Dendritic cell treated with granulocyte-macrophage colony-stimulating factor and Interleukin-4, amounts not matched to agents 40 ng/mL and 50 ng/mL, for 4 days (primary cell): Measurements from ENCODE around the gene SLC26A1.

ENCODE experiments used
- H3K27ac Mint-ChIP-seq: one replicate; pipeline ENCODE4 v1.8.0; 2022; ENCODE audit warnings: mild to moderate bottlenecking, mixed read lengths
- H3K27me3 Mint-ChIP-seq: one replicate; pipeline ENCODE4 v1.8.0; 2022; ENCODE audit warnings: mild to moderate bottlenecking, mixed read lengths
- H3K36me3 Mint-ChIP-seq: one replicate; pipeline ENCODE4 v1.8.0; 2022; ENCODE audit warnings: low read depth, mixed read lengths
- H3K4me1 Mint-ChIP-seq: one replicate; pipeline ENCODE4 v1.8.0; 2022; ENCODE audit warnings: low read depth, mixed read lengths
- H3K4me3 Mint-ChIP-seq: one replicate; pipeline ENCODE4 v1.8.0; 2022; ENCODE audit warnings: mild to moderate bottlenecking, moderate library complexity, mixed read lengths
- H3K9me3 Mint-ChIP-seq: one replicate; pipeline ENCODE4 v1.8.0; 2022; ENCODE audit warnings: mixed read lengths
- intact Hi-C: fragments of 100-400 bp; cut with micrococcal nuclease; formaldehyde crosslinking; loops from one replicate; pipeline ENCODE4 v1.15.0; 2022

Gene SLC26A1

GRCh38 chr4:960140-960635 lies 33.0 kb downstream of the SLC26A1 start:
- no peak overlapping the region for H3K27ac Mint-ChIP-seq
- intact Hi-C loops: no loop called here
- H3K36me3 Mint-ChIP-seq: peaks cover 100% of the 10 kb centered on the region
- H3K27me3 Mint-ChIP-seq: no peaks in the 10 kb centered on the region
- H3K4me1 Mint-ChIP-seq: no peaks in the 10 kb centered on the region
- no peak overlapping the region for H3K4me3 Mint-ChIP-seq
- H3K9me3 Mint-ChIP-seq: no peaks in the 10 kb centered on the region

- H3K36me3 Mint-ChIP-seq: peaks cover 100% of the 10 kb centered on the region
- no peaks in the 10 kb centered on the region for H3K27me3 Mint-ChIP-seq
- no peak overlapping the region for H3K4me3 Mint-ChIP-seq
Measured at GRCh38 chr4:959338-960139, 33.7 kb downstream of the SLC26A1 start.

GRCh38 chr4:958696-959337 lies 34.4 kb downstream of the SLC26A1 start:
- Mint-ChIP-seq H3K27me3 (no peaks in the 10 kb centered on the region), H3K9me3 (no peaks in the 10 kb centered on the region), H3K4me3 (no peak overlapping the region), H3K4me1 (no peaks in the 10 kb centered on the region), H3K36me3 (peaks cover 100% of the 10 kb centered on the region), H3K27ac (no peak overlapping the region)
- intact Hi-C loops: no loop called here

More at GRCh38 chr4:959338-960139, 33.7 kb downstream of the SLC26A1 start:
- Mint-ChIP-seq H3K4me1 (no peaks in the 10 kb centered on the region), H3K9me3 (no peaks in the 10 kb centered on the region), H3K27ac (no peak overlapping the region)
- intact Hi-C loops: no loop called here

GRCh38 chr4:958314-958665 lies 34.9 kb downstream of the SLC26A1 start:
- H3K4me3 Mint-ChIP-seq: no peak overlapping the region
- peaks cover 100% of the 10 kb centered on the region for H3K36me3 Mint-ChIP-seq
- no peaks in the 10 kb centered on the region for H3K9me3 Mint-ChIP-seq
- H3K27ac Mint-ChIP-seq: no peak overlapping the region
- H3K4me1 Mint-ChIP-seq: no peaks in the 10 kb centered on the region
- intact Hi-C loops: no loop called here
- H3K27me3 Mint-ChIP-seq: no peaks in the 10 kb centered on the region

GRCh38 chr4:957581-958313 lies 35.5 kb downstream of the SLC26A1 start:
- Mint-ChIP-seq H3K27ac (no peak overlapping the region), H3K9me3 (no peaks in the 10 kb centered on the region), H3K27me3 (no peaks in the 10 kb centered on the region), H3K36me3 (peaks cover 100% of the 10 kb centered on the region), H3K4me1 (no peaks in the 10 kb centered on the region), H3K4me3 (no peak overlapping the region)
- intact Hi-C loops: no loop called here

- no peaks in the 10 kb centered on the region for H3K27me3 Mint-ChIP-seq
- intact Hi-C loops: no loop called here
- no peaks in the 10 kb centered on the region for H3K9me3 Mint-ChIP-seq
- H3K36me3 Mint-ChIP-seq: peaks cover 100% of the 10 kb centered on the region
- no peak overlapping the region for H3K4me3 Mint-ChIP-seq
- H3K4me1 Mint-ChIP-seq: no peaks in the 10 kb centered on the region
- H3K27ac Mint-ChIP-seq: no peak overlapping the region
Measured at GRCh38 chr4:957231-957580, 36.0 kb downstream of the SLC26A1 start.

- Mint-ChIP-seq H3K4me1 (no peaks in the 10 kb centered on the region), H3K27me3 (no peaks in the 10 kb centered on the region), H3K36me3 (peaks cover 100% of the 10 kb centered on the region), H3K9me3 (no peaks in the 10 kb centered on the region), H3K27ac (no peak overlapping the region), H3K4me3 (no peak overlapping the region)
- intact Hi-C loops: no loop called here
Measured at GRCh38 chr4:956531-957230, 36.5 kb downstream of the SLC26A1 start.

GRCh38 chr4:955931-956381 lies 37.2 kb downstream of the SLC26A1 start:
- H3K36me3 Mint-ChIP-seq: peaks cover 100% of the 10 kb centered on the region
- no peak overlapping the region for H3K4me3 Mint-ChIP-seq
- intact Hi-C loops: no loop called here
- no peak overlapping the region for H3K27ac Mint-ChIP-seq
- no peaks in the 10 kb centered on the region for H3K9me3 Mint-ChIP-seq
- no peaks in the 10 kb centered on the region for H3K27me3 Mint-ChIP-seq
- no peaks in the 10 kb centered on the region for H3K4me1 Mint-ChIP-seq

- no peak overlapping the region for H3K27ac Mint-ChIP-seq
- H3K27me3 Mint-ChIP-seq: no peaks in the 10 kb centered on the region
- H3K4me1 Mint-ChIP-seq: no peaks in the 10 kb centered on the region
- intact Hi-C loops: no loop called here
- peaks cover 100% of the 10 kb centered on the region for H3K36me3 Mint-ChIP-seq
- no peak overlapping the region for H3K4me3 Mint-ChIP-seq
- H3K9me3 Mint-ChIP-seq: no peaks in the 10 kb centered on the region
Measured at GRCh38 chr4:955161-955921, 37.9 kb downstream of the SLC26A1 start.

GRCh38 chr4:954211-955020 lies 38.8 kb downstream of the SLC26A1 start:
- no peaks in the 10 kb centered on the region for H3K27me3 Mint-ChIP-seq
- no peak overlapping the region for H3K4me3 Mint-ChIP-seq
- H3K9me3 Mint-ChIP-seq: no peaks in the 10 kb centered on the region
- no peak overlapping the region for H3K27ac Mint-ChIP-seq
- H3K4me1 Mint-ChIP-seq: no peaks in the 10 kb centered on the region
- intact Hi-C loops: no loop called here
- peaks cover 93% of the 10 kb centered on the region for H3K36me3 Mint-ChIP-seq

- Mint-ChIP-seq H3K9me3 (no peaks in the 10 kb centered on the region), H3K4me3 (no peak overlapping the region), H3K4me1 (no peaks in the 10 kb centered on the region), H3K27ac (no peak overlapping the region), H3K36me3 (peaks cover 84% of the 10 kb centered on the region), H3K27me3 (no peaks in the 10 kb centered on the region)
- intact Hi-C loops: no loop called here
Measured at GRCh38 chr4:953574-953915, 39.7 kb downstream of the SLC26A1 start.

- H3K27me3 Mint-ChIP-seq: no peaks in the 10 kb centered on the region
- no peak overlapping the region for H3K27ac Mint-ChIP-seq
Measured at GRCh38 chr4:952881-953573, 40.2 kb downstream of the SLC26A1 start.

More at GRCh38 chr4:952881-953573, 40.2 kb downstream of the SLC26A1 start:
- intact Hi-C loops: no loop called here
- H3K4me3 Mint-ChIP-seq: no peak overlapping the region
- no peaks in the 10 kb centered on the region for H3K4me1 Mint-ChIP-seq
- peaks cover 84% of the 10 kb centered on the region for H3K36me3 Mint-ChIP-seq
- no peaks in the 10 kb centered on the region for H3K9me3 Mint-ChIP-seq
